GM23338 (cell line): ENCODE measurements around the gene PRKCH.

Source experiments
- CREB1 ChIP-seq: fragments of 250-450 bp; sonication (Bioruptor Pico); IDR thresholded peaks from 2 replicates; pipeline ENCODE4 v1.5.0; 2020; ENCODE audit warnings: low read depth, mild to moderate bottlenecking, moderate library complexity
- EZH2 ChIP-seq: fragments of 200-600 bp; sonication (generic); IDR thresholded peaks from one replicate; pipeline ENCODE4 v1.8.0; 2017; ENCODE audit warnings: antibody characterized with exemption, mild to moderate bottlenecking, low read depth; ENCODE audit not compliant: unreplicated experiment
- EZH2phosphoT487 ChIP-seq: fragments of 200-600 bp; sonication (generic); IDR thresholded peaks from one replicate; pipeline ENCODE4 v1.8.1; 2018; ENCODE audit warnings: antibody characterized with exemption; ENCODE audit not compliant: unreplicated experiment
- JUNB ChIP-seq: IDR thresholded peaks from one replicate; pipeline ENCODE4 v1.6.1; 2016; ENCODE audit warnings: antibody characterized with exemption; ENCODE audit not compliant: unreplicated experiment
- POLR2AphosphoS5 ChIP-seq: IDR thresholded peaks from 2 replicates; pipeline ENCODE4 v1.6.1; 2016; ENCODE audit warnings: antibody characterized with exemption, low read depth
- STAT1 ChIP-seq: IDR thresholded peaks from one replicate; pipeline ENCODE4 v1.6.1; 2016; ENCODE audit warnings: antibody characterized with exemption; ENCODE audit not compliant: unreplicated experiment
- ZNF114 ChIP-seq: fragments of 250-450 bp; sonication (Bioruptor Pico); IDR thresholded peaks from 2 replicates; pipeline ENCODE4 v1.5.0; 2020; ENCODE audit warnings: mild to moderate bottlenecking, moderate library complexity
- ZNF331 ChIP-seq: fragments of 250-450 bp; sonication (Bioruptor Pico); IDR thresholded peaks from 2 replicates; pipeline ENCODE4 v1.5.0; 2020; ENCODE audit warnings: low read depth, mild to moderate bottlenecking, moderate library complexity
- TF ChIP-seq, protein P1 (sequence below), 2 experiments: fragments of 200-600 bp in 1 of 2; sonication (generic) in 1 of 2; conservative IDR thresholded peaks; 2 replicates each; pipeline versions ENCODE4 v1.5.1 to v1.6.1; 2016 to 2017; ENCODE audit warnings: antibody characterized with exemption in 2 of 2, low read depth in 2 of 2, mild to moderate bottlenecking in 2 of 2, moderate library complexity in 1 of 2
- TF ChIP-seq, protein P2 (sequence below): IDR thresholded peaks from one replicate; pipeline ENCODE4 v1.6.1; 2018; ENCODE audit warnings: antibody characterized with exemption; ENCODE audit not compliant: unreplicated experiment
- TF ChIP-seq, protein P3 (sequence below): fragments of 250-450 bp; sonication (Bioruptor Pico); IDR thresholded peaks from 2 replicates; pipeline ENCODE4 v1.5.0; 2020; ENCODE audit warnings: mild to moderate bottlenecking, moderate library complexity
- TF ChIP-seq, protein P4 (sequence below): IDR thresholded peaks from 2 replicates; pipeline ENCODE4 v1.6.1; 2016; ENCODE audit warnings: antibody characterized with exemption

DNA sequence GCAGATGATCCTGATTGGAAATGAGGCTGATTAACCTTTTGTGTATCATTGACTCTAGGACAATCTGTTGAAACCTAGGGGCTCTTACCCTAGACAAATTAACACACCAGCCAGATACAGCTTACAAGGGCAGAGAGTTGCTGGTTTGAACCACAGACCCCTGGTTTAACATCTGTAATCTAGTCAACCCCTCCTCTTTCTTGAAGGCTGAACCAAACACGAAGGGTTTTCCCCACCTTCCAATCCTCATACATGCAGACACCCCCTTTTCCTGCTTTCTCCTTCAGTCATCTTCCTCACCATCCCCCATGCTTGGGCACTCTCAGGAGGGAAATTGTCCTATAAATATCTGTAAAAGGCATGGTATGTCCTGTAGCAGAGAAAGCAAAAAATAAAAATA, 247.9 kb downstream of the PRKCH start:
- TF ChIP-seq, protein P1, sequence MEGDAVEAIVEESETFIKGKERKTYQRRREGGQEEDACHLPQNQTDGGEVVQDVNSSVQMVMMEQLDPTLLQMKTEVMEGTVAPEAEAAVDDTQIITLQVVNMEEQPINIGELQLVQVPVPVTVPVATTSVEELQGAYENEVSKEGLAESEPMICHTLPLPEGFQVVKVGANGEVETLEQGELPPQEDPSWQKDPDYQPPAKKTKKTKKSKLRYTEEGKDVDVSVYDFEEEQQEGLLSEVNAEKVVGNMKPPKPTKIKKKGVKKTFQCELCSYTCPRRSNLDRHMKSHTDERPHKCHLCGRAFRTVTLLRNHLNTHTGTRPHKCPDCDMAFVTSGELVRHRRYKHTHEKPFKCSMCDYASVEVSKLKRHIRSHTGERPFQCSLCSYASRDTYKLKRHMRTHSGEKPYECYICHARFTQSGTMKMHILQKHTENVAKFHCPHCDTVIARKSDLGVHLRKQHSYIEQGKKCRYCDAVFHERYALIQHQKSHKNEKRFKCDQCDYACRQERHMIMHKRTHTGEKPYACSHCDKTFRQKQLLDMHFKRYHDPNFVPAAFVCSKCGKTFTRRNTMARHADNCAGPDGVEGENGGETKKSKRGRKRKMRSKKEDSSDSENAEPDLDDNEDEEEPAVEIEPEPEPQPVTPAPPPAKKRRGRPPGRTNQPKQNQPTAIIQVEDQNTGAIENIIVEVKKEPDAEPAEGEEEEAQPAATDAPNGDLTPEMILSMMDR (conservative IDR thresholded peaks at IDR 0.05; ENCODE audit: low read depth in 2 of 2) = no peak
- TF ChIP-seq CREB1 (CRISPR knock-in tag) = no peak
- TF ChIP-seq, protein P2, sequence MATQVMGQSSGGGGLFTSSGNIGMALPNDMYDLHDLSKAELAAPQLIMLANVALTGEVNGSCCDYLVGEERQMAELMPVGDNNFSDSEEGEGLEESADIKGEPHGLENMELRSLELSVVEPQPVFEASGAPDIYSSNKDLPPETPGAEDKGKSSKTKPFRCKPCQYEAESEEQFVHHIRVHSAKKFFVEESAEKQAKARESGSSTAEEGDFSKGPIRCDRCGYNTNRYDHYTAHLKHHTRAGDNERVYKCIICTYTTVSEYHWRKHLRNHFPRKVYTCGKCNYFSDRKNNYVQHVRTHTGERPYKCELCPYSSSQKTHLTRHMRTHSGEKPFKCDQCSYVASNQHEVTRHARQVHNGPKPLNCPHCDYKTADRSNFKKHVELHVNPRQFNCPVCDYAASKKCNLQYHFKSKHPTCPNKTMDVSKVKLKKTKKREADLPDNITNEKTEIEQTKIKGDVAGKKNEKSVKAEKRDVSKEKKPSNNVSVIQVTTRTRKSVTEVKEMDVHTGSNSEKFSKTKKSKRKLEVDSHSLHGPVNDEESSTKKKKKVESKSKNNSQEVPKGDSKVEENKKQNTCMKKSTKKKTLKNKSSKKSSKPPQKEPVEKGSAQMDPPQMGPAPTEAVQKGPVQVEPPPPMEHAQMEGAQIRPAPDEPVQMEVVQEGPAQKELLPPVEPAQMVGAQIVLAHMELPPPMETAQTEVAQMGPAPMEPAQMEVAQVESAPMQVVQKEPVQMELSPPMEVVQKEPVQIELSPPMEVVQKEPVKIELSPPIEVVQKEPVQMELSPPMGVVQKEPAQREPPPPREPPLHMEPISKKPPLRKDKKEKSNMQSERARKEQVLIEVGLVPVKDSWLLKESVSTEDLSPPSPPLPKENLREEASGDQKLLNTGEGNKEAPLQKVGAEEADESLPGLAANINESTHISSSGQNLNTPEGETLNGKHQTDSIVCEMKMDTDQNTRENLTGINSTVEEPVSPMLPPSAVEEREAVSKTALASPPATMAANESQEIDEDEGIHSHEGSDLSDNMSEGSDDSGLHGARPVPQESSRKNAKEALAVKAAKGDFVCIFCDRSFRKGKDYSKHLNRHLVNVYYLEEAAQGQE = no peak
- TF ChIP-seq POLR2AphosphoS5 = no peak
- no peak for TF ChIP-seq EZH2
- no peak for TF ChIP-seq JUNB
- TF ChIP-seq EZH2phosphoT487 = no peak
- no peak for TF ChIP-seq STAT1
- TF ChIP-seq ZNF331 (CRISPR knock-in tag) = no peak
- TF ChIP-seq, protein P3, sequence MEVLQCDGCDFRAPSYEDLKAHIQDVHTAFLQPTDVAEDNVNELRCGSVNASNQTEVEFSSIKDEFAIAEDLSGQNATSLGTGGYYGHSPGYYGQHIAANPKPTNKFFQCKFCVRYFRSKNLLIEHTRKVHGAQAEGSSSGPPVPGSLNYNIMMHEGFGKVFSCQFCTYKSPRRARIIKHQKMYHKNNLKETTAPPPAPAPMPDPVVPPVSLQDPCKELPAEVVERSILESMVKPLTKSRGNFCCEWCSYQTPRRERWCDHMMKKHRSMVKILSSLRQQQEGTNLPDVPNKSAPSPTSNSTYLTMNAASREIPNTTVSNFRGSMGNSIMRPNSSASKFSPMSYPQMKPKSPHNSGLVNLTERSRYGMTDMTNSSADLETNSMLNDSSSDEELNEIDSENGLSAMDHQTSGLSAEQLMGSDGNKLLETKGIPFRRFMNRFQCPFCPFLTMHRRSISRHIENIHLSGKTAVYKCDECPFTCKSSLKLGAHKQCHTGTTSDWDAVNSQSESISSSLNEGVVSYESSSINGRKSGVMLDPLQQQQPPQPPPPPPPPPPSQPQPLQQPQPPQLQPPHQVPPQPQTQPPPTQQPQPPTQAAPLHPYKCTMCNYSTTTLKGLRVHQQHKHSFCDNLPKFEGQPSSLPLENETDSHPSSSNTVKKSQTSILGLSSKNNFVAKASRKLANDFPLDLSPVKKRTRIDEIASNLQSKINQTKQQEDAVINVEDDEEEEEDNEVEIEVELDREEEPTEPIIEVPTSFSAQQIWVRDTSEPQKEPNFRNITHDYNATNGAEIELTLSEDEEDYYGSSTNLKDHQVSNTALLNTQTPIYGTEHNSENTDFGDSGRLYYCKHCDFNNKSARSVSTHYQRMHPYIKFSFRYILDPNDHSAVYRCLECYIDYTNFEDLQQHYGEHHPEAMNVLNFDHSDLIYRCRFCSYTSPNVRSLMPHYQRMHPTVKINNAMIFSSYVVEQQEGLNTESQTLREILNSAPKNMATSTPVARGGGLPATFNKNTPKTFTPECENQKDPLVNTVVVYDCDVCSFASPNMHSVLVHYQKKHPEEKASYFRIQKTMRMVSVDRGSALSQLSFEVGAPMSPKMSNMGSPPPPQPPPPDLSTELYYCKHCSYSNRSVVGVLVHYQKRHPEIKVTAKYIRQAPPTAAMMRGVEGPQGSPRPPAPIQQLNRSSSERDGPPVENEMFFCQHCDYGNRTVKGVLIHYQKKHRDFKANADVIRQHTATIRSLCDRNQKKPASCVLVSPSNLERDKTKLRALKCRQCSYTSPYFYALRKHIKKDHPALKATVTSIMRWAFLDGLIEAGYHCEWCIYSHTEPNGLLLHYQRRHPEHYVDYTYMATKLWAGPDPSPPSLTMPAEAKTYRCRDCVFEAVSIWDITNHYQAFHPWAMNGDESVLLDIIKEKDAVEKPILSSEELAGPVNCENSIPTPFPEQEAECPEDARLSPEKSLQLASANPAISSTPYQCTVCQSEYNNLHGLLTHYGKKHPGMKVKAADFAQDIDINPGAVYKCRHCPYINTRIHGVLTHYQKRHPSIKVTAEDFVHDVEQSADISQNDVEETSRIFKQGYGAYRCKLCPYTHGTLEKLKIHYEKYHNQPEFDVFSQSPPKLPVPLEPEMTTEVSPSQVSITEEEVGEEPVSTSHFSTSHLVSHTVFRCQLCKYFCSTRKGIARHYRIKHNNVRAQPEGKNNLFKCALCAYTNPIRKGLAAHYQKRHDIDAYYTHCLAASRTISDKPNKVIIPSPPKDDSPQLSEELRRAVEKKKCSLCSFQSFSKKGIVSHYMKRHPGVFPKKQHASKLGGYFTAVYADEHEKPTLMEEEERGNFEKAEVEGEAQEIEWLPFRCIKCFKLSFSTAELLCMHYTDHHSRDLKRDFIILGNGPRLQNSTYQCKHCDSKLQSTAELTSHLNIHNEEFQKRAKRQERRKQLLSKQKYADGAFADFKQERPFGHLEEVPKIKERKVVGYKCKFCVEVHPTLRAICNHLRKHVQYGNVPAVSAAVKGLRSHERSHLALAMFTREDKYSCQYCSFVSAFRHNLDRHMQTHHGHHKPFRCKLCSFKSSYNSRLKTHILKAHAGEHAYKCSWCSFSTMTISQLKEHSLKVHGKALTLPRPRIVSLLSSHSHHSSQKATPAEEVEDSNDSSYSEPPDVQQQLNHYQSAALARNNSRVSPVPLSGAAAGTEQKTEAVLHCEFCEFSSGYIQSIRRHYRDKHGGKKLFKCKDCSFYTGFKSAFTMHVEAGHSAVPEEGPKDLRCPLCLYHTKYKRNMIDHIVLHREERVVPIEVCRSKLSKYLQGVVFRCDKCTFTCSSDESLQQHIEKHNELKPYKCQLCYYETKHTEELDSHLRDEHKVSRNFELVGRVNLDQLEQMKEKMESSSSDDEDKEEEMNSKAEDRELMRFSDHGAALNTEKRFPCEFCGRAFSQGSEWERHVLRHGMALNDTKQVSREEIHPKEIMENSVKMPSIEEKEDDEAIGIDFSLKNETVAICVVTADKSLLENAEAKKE (CRISPR knock-in tag) = no peak
- TF ChIP-seq, protein P4, sequence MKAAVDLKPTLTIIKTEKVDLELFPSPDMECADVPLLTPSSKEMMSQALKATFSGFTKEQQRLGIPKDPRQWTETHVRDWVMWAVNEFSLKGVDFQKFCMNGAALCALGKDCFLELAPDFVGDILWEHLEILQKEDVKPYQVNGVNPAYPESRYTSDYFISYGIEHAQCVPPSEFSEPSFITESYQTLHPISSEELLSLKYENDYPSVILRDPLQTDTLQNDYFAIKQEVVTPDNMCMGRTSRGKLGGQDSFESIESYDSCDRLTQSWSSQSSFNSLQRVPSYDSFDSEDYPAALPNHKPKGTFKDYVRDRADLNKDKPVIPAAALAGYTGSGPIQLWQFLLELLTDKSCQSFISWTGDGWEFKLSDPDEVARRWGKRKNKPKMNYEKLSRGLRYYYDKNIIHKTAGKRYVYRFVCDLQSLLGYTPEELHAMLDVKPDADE = no peak
- no peak for TF ChIP-seq ZNF114 (CRISPR knock-in tag)
